IgD-negative memory B cell (primary cell): ENCODE data around the gene AMACR. TPM values are rescaled to one million over a fixed set of nuclear protein-coding genes. Genes with fewer than 3 reads are reported as not detected.
A peak's percentile ranks its signal among the peaks of the same experiment; 100 is the strongest.

ENCODE experiments used
- H3K27ac Mint-ChIP-seq, 3 donors: one replicate each; pipeline ENCODE4 v1.8.0; 2020 to 2022; ENCODE audit warnings: mild to moderate bottlenecking in 3 of 3, mixed read lengths in 3 of 3, moderate library complexity in 1 of 3
- H3K27me3 Mint-ChIP-seq: one replicate; pipeline ENCODE4 v1.8.0; 2021; ENCODE audit warnings: mixed read lengths
- H3K36me3 Mint-ChIP-seq: one replicate; pipeline ENCODE4 v1.8.0; 2020; ENCODE audit warnings: mild to moderate bottlenecking, mixed read lengths
- H3K4me1 Mint-ChIP-seq, 3 donors: one replicate each; pipeline ENCODE4 v1.8.0; 2020 to 2022; ENCODE audit warnings: mixed read lengths in 3 of 3, mild to moderate bottlenecking in 1 of 3
- H3K4me3 Mint-ChIP-seq, 4 donors: one replicate each; pipeline ENCODE4 v1.8.0; 2020 to 2022; ENCODE audit warnings: mild to moderate bottlenecking in 4 of 4, mixed read lengths in 4 of 4, moderate library complexity in 3 of 4
- H3K9me3 Mint-ChIP-seq, 3 donors: one replicate each; pipeline ENCODE4 v1.8.0; 2020 to 2021; ENCODE audit warnings: mixed read lengths in 3 of 3, mild to moderate bottlenecking in 1 of 3
- polyA plus RNA-seq: library from polyadenylated mRNA; unstranded; fragments of 300-500 nt; fragmentation: Illumina TruSeq; gene quantifications from one replicate; pipeline ENCODE4 v1.2.3, GENCODE V29; 2021

The AMACR gene
- polyA plus RNA-seq: 6.9 TPM

GRCh38 chr5:34007621-34008600 is at the start of gene AMACR:
Gene AMACR, minus strand, starts transcription at chr5:34008050. Its CDS starts 31 bp downstream, at chr5:34008019.
- no peaks in the 10 kb centered on the region for H3K27me3 Mint-ChIP-seq
- H3K36me3 Mint-ChIP-seq: peaks cover 4% of the 10 kb centered on the region
- H3K4me1 Mint-ChIP-seq: peaks cover 10 to 19% (median 14%) of the 10 kb centered on the region in 3 donors
- H3K4me3 Mint-ChIP-seq: peak within 1 kb of the TSS; percentile 94 to 99 (median 98)
- H3K27ac Mint-ChIP-seq: peak within 1 kb of the TSS; percentile 65 to 89 (median 85)
- peaks cover 0 to 2% (median 0%) of the 10 kb centered on the region in 3 donors for H3K9me3 Mint-ChIP-seq

GRCh38 chr5:34057569-34057968 is 49.7 kb upstream of the AMACR start:
- no peak overlapping the region for H3K27ac Mint-ChIP-seq
- peaks cover 0 to 8% (median 0%) of the 10 kb centered on the region in 3 donors for H3K9me3 Mint-ChIP-seq
- H3K36me3 Mint-ChIP-seq: peaks cover 19% of the 10 kb centered on the region
- no peak overlapping the region for H3K4me3 Mint-ChIP-seq
- H3K27me3 Mint-ChIP-seq: no peaks in the 10 kb centered on the region
- H3K4me1 Mint-ChIP-seq: no peaks in the 10 kb centered on the region

DNA sequence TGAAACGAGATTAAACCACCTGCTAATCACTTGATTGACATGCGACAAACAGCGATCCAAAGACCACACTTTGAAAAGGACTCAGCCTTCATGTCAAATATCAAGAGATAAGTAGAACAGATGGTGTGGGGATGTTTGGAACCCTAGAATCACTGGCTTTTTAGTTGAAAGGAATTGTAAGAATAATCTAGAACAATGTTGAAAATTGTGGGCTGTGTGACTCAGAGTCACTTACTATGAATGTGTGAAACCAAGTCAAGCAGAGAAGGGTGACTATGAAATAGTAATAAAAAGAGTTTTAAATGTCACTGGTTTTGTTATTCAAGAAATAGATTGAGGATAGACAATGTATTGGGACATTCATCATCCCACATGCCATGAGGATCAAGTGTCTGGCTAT is 49.3 kb upstream of the AMACR start:
- no peak overlapping the region for H3K27ac Mint-ChIP-seq
- no peaks in the 10 kb centered on the region for H3K4me1 Mint-ChIP-seq
- no peaks in the 10 kb centered on the region for H3K27me3 Mint-ChIP-seq
- H3K36me3 Mint-ChIP-seq: peaks cover 16% of the 10 kb centered on the region
- peaks cover 0 to 4% (median 0%) of the 10 kb centered on the region in 3 donors for H3K9me3 Mint-ChIP-seq
- no peak overlapping the region for H3K4me3 Mint-ChIP-seq

GRCh38 chr5:34055667-34056066 is 47.8 kb upstream of the AMACR start:
- Mint-ChIP-seq H3K9me3 (no peaks in the 10 kb centered on the region), H3K27ac (no peak overlapping the region), H3K4me3 (no peak overlapping the region), H3K4me1 (no peaks in the 10 kb centered on the region), H3K27me3 (no peaks in the 10 kb centered on the region), H3K36me3 (peaks cover 13% of the 10 kb centered on the region)

GRCh38 chr5:34054400-34054729 is 46.5 kb upstream of the AMACR start:
- H3K9me3 Mint-ChIP-seq: no peaks in the 10 kb centered on the region
- no peaks in the 10 kb centered on the region for H3K27me3 Mint-ChIP-seq
- peaks cover 13% of the 10 kb centered on the region for H3K36me3 Mint-ChIP-seq
- H3K4me1 Mint-ChIP-seq: no peaks in the 10 kb centered on the region
- no peak overlapping the region for H3K4me3 Mint-ChIP-seq
- H3K27ac Mint-ChIP-seq: no peak overlapping the region

GRCh38 chr5:34053571-34054399 is 45.9 kb upstream of the AMACR start:
- peaks cover 11% of the 10 kb centered on the region for H3K36me3 Mint-ChIP-seq
- no peak overlapping the region for H3K4me3 Mint-ChIP-seq
- no peaks in the 10 kb centered on the region for H3K4me1 Mint-ChIP-seq
- H3K9me3 Mint-ChIP-seq: no peaks in the 10 kb centered on the region
- no peaks in the 10 kb centered on the region for H3K27me3 Mint-ChIP-seq
- H3K27ac Mint-ChIP-seq: no peak overlapping the region

GRCh38 chr5:34053133-34053532 is 45.3 kb upstream of the AMACR start:
- Mint-ChIP-seq H3K27me3 (no peaks in the 10 kb centered on the region), H3K4me3 (no peak overlapping the region), H3K4me1 (no peaks in the 10 kb centered on the region), H3K9me3 (no peaks in the 10 kb centered on the region), H3K27ac (no peak overlapping the region), H3K36me3 (peaks cover 9% of the 10 kb centered on the region)

DNA sequence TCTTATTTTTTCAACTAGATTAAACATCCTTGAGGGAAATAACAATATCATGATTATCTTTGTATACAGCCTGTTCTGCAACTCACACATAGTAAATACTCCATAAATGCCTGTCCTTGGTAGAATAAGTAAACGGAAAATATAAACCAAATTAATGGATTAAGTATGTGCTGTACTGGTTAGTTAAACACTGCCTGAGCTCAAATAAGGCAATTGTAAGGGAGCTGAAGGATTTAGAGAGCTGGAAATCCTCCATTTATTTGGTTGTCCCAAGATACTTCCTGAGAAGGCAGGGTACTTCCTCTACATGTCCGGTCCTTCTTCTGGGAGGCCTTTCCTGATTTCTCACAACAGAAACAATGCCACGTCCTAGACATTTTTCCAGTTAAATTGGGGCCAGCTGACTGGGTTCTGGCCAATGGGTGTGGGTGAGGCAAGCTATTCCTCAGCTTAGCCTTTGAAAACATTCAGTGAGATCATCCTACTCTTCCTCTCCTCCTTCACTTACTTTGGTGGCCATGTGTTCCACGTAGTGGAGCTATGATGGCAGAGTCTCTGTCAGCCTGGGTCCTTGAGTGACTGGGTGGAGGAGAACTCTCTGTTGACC is 43.6 kb upstream of the AMACR start:
- Mint-ChIP-seq H3K27me3 (no peaks in the 10 kb centered on the region), H3K4me3 (no peak overlapping the region), H3K27ac (no peak overlapping the region), H3K9me3 (no peaks in the 10 kb centered on the region), H3K36me3 (peaks cover 7% of the 10 kb centered on the region), H3K4me1 (peaks cover 0 to 1% (median 0%) of the 10 kb centered on the region in 3 donors)

- Mint-ChIP-seq H3K27me3 (no peaks in the 10 kb centered on the region), H3K36me3 (peaks cover 11% of the 10 kb centered on the region), H3K4me1 (peaks cover 0 to 1% (median under 1%) of the 10 kb centered on the region in 3 donors), H3K27ac (no peak overlapping the region), H3K4me3 (no peak overlapping the region), H3K9me3 (no peaks in the 10 kb centered on the region)
Measured at GRCh38 chr5:34047774-34048572, 40.1 kb upstream of the AMACR start.

GRCh38 chr5:34047143-34047542 is 39.3 kb upstream of the AMACR start:
- peaks cover 11% of the 10 kb centered on the region for H3K36me3 Mint-ChIP-seq
- H3K27ac Mint-ChIP-seq: no peak overlapping the region
- H3K4me1 Mint-ChIP-seq: peaks cover 7 to 9% (median 8%) of the 10 kb centered on the region in 3 donors
- H3K4me3 Mint-ChIP-seq: no peak overlapping the region
- H3K9me3 Mint-ChIP-seq: no peaks in the 10 kb centered on the region
- no peaks in the 10 kb centered on the region for H3K27me3 Mint-ChIP-seq

DNA sequence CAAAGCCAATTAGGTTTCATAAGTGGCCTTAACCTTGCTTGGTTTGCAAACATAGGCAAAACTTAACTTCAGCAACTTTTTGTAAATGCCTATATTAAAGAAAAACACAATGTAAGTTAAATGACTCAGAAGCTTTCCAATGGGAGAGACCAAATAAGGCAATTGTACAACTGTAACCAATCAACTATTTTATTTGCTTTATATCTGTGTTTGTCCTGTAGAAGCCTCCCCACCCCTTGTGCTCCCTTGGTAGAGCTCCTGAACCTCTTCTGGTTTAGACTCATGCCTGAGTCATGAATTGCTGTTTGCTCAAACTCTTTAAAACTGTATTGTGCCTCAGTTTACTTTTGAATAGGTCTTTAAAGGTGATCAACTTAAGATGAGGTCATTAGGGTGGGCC is 38.1 kb upstream of the AMACR start:
- H3K27me3 Mint-ChIP-seq: no peaks in the 10 kb centered on the region
- peaks cover 11% of the 10 kb centered on the region for H3K36me3 Mint-ChIP-seq
- H3K4me1 Mint-ChIP-seq: peaks cover 7 to 9% (median 8%) of the 10 kb centered on the region in 3 donors
- no peak overlapping the region for H3K4me3 Mint-ChIP-seq
- H3K27ac Mint-ChIP-seq: peak overlapping the region in 1 of 3 donors; percentile 76
- H3K9me3 Mint-ChIP-seq: no peaks in the 10 kb centered on the region

DNA sequence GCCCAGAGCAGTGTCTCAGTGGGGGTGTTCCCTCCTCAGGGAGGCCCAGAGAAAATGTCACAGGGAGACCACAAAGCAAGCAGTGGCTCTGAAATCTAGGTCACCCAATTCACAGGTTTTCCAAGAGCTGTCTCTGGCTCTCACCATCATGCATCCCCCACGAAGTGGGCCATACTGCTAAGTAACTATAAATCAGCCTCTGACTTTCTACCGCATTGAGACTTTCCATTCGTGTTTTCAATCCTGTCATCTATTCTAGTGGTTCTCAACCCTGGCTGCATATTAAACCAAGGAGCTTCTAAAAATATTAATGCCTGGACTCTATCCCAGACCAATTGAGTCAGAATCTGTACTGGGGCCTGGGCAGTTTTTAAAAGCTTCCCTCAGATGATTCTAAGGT is 37.2 kb upstream of the AMACR start:
- H3K9me3 Mint-ChIP-seq: no peaks in the 10 kb centered on the region
- H3K4me1 Mint-ChIP-seq: peaks cover 7 to 9% (median 8%) of the 10 kb centered on the region in 3 donors
- H3K36me3 Mint-ChIP-seq: peaks cover 10% of the 10 kb centered on the region
- H3K4me3 Mint-ChIP-seq: peak overlapping the region in 1 of 4 donors; percentile 28
- H3K27ac Mint-ChIP-seq: no peak overlapping the region
- no peaks in the 10 kb centered on the region for H3K27me3 Mint-ChIP-seq

DNA sequence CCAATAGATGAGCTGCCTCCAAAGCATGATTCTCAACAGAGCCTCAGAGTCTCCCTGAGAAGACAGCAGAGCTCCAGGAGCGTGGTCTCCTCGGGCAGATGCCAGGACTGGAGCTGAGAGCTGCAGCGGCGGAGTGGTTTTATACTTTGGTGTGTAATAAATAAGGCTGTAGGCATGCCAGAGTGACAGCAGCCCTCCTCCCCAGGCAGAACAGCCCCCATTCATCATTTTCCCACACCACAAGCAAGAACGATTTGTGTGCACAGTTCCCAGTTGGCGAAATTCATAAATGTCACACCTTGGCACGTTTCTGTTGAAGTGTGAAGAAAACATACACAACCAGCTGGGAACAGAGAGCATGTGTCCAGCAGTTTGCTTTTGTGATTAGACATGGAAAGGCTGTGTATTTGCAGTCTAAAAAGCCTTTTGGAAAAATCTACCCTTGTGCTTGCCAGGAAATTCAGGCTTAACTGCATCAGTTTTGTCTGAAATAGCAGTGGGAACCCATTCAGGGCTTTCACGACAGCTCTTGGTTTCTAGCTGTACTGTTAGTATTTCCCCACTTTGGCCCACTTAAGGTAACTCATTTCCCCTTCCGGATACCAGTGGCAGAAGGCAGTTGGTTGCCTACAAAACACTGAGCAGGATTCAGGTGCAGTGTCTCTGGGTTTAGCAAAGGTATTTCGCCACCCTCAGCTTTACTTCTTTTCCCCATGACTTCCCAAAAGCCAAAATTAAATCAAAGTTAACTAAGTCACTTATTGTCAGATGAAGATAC is 35.4 kb upstream of the AMACR start, which contains the start of gene C1QTNF3:
Gene C1QTNF3 (minus strand): TSS at position 115 of the 778 bp plus-strand sequence. CDS start 88 bp downstream, at position 27.
- peak within 1 kb of the TSS in 1 of 3 donors; percentile 64 for H3K27ac Mint-ChIP-seq
- H3K36me3 Mint-ChIP-seq: peaks cover 10% of the 10 kb centered on the region
- no peaks in the 10 kb centered on the region for H3K9me3 Mint-ChIP-seq
- no peaks in the 10 kb centered on the region for H3K27me3 Mint-ChIP-seq
- peak within 1 kb of the TSS in 2 of 4 donors; percentile 54 to 62 for H3K4me3 Mint-ChIP-seq
- peaks cover 7 to 9% (median 8%) of the 10 kb centered on the region in 3 donors for H3K4me1 Mint-ChIP-seq
